ENCODE data around the gene SLC2A2.

SLC2A2 gene

DNA sequence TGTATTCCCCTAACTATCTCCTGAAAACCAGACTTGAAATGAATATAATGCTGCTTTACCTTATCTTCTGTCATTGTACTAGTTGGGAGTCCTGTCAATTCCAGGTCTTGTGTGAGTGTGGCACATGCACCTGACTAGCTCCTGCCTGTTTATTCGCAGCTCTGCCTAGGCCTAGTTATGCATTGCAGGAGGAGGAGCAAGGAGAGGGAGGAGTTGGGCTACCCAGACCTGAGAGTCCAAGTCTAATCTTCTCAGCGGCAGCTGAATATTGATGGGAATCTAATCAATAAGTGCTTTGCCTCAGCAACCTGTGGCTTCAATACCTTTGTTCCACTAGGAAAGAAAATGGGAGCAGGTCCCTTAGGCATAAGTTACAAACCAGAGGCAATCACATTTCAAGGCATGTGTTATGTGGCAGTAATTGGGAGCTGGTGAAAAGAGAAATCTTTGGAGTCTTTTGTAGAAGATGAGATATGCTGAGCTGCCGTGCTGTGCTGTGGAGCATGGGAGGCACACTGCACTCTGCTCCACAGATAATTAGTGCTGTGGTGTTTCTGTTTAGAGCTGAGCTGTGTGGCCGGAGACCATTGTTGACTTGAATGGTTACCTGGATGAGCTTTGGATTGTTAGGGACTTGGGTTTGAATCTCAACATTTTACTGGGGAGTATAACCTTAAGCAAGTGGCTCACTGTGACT lies at the start of gene SLC2A2:
Gene SLC2A2 (minus strand): TSS at position 124 of the 697 bp plus-strand sequence. CDS start 50 bp downstream, at position 74.
- DNase-seq (ENCODE audit: low read depth), result no peak
- H3K4me3 ChIP-seq (ENCODE audit: low read depth, low read length), result no peak within 1 kb of the TSS
- no peak for TF ChIP-seq CTCF (IDR thresholded peaks at IDR 0.05; ENCODE audit: insufficient read depth, low read depth, low read length, missing control alignments)

- no peak overlapping the region for H3K4me3 ChIP-seq (ENCODE audit: low read depth, low read length)
- no peak for TF ChIP-seq CTCF (IDR thresholded peaks at IDR 0.05; ENCODE audit: insufficient read depth, low read depth, low read length, missing control alignments)
- DNase-seq (ENCODE audit: low read depth), result no peak
Observed at GRCh38 chr3:171072432-171072831, 45.9 kb upstream of the SLC2A2 start.

DNA sequence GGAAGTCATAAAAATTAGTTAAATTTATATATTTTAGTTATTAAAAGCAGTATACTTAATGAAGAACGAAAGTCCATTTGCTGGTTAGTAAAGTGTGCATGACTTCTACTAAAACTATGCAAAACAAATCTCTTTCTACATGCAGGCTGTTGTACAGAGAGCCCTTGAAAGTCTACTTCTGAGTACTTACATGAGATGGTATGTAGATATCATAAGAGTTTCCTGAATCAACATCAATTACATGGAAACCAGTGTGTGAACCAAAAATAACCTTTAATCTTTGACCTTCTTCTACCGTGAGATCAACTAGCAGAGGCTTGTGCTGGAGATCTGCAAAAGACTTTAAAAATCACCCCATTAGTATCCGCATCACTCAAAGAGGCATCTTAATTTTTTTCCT lies 42.1 kb upstream of the SLC2A2 start:
- H3K4me3 ChIP-seq (ENCODE audit: low read depth, low read length), result no peak overlapping the region
- no peak for TF ChIP-seq CTCF (IDR thresholded peaks at IDR 0.05; ENCODE audit: insufficient read depth, low read depth, low read length, missing control alignments)

GRCh38 chr3:171066206-171066605 lies 39.7 kb upstream of the SLC2A2 start:
- H3K4me3 ChIP-seq (ENCODE audit: low read depth, low read length), result no peak overlapping the region
- no peak for TF ChIP-seq CTCF (IDR thresholded peaks at IDR 0.05; ENCODE audit: insufficient read depth, low read depth, low read length, missing control alignments)
- no peak for DNase-seq (ENCODE audit: low read depth)

More for the DNA sequence above, 42.1 kb upstream of the SLC2A2 start:
- no peak for DNase-seq (ENCODE audit: low read depth)

DNA sequence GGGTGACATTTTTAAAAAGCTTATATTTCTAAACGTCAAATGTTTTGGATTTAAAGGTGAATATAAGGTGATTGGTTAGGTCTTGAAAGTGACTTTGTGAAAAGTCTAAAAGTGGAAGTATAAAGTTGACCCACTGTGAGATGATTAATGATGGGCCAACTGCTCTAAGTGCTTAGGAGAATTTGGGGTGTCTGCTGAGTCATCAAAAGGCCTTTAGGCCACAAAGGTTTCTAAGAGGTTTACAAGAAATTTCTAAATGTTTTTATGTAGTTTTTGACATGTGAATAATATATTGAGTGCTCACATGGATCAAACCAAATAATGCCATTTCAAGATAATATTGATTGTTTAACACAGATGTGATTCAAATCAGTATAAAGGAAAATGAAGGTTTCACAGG lies 39.2 kb upstream of the SLC2A2 start:
- no peak for TF ChIP-seq CTCF (IDR thresholded peaks at IDR 0.05; ENCODE audit: insufficient read depth, low read depth, low read length, missing control alignments)
- no peak overlapping the region for H3K4me3 ChIP-seq (ENCODE audit: low read depth, low read length)
- DNase-seq (ENCODE audit: low read depth), result no peak

DNA sequence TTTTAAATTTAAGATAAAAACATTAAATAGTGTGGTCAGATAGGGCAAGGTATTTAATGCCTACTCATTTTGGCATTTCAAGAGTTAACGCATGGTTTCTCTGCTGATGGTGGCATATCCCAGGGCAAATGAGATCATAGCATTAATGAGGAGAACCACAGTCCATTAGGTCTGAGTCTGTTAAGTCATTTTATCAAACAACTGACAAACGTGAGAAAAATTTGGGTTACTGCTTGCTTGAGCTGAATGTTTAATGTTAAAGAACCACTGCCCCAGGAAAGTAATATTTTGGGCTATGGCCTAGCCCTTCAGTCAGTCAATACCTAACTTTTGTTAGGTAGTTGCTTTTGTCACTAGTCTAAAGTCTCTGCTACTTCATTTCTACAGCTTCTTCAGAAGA lies 37.9 kb upstream of the SLC2A2 start:
- H3K4me3 ChIP-seq (ENCODE audit: low read depth, low read length), result no peak overlapping the region
- TF ChIP-seq CTCF (IDR thresholded peaks at IDR 0.05; ENCODE audit: insufficient read depth, low read depth, low read length, missing control alignments), result no peak
- DNase-seq (ENCODE audit: low read depth), result no peak

- no peak for DNase-seq (ENCODE audit: low read depth)
- no peak overlapping the region for H3K4me3 ChIP-seq (ENCODE audit: low read depth, low read length)
- no peak for TF ChIP-seq CTCF (IDR thresholded peaks at IDR 0.05; ENCODE audit: insufficient read depth, low read depth, low read length, missing control alignments)
Observed at GRCh38 chr3:171061749-171062148, 35.2 kb upstream of the SLC2A2 start.
